Mucosa of descending colon (tissue), 3 donors: ENCODE data around the gene FAM216B. TPM values are rescaled to one million over a fixed set of nuclear protein-coding genes. Genes with fewer than 3 reads are reported as not detected.

Experiments
- ATAC-seq: fragments of 200-7000 bp; cut with Tn5 transposase; one replicate; pipeline ENCODE4 v1.9.1; 2020; ENCODE audit warnings: mild to moderate bottlenecking, moderate library complexity
- DNase-seq, 3 donors: peaks; one replicate each; pipeline ENCODE4 v3.0.0-alpha.2; 2020
- H3K36me3 ChIP-seq: fragments of 200-600 bp; one replicate; pipeline ENCODE4 v1.8.0; 2021; ENCODE audit warnings: low read depth, mild to moderate bottlenecking
- H3K4me1 ChIP-seq: fragments of 200-600 bp; one replicate; pipeline ENCODE4 v1.8.0; 2021; ENCODE audit warnings: low read depth, mild to moderate bottlenecking
- H3K4me3 ChIP-seq: fragments of 200-600 bp; one replicate; pipeline ENCODE4 v1.8.0; 2021; ENCODE audit warnings: mild to moderate bottlenecking
- H3K9me3 ChIP-seq: fragments of 200-600 bp; one replicate; pipeline ENCODE4 v1.8.0; 2021; ENCODE audit warnings: mild to moderate bottlenecking
- CTCF ChIP-seq: fragments of 200-600 bp; IDR thresholded peaks from one replicate; pipeline ENCODE4 v1.8.0; 2022; ENCODE audit warnings: antibody characterized with exemption, mild to moderate bottlenecking
- intact Hi-C, 2 donors: fragments of 100-400 bp; cut with DNase I in 1 of 2; cut with micrococcal nuclease in 1 of 2; formaldehyde crosslinking; loops; one replicate each; pipeline versions ENCODE4 v1.11.0 to v1.11.1; 2022; cut with DNase I, micrococcal nuclease
- long read RNA-seq, 2 donors: library from polyadenylated mRNA; unstranded; transcript quantifications; one replicate each; pipeline ENCODE4 v2.0.0, GENCODE V29; 2019 to 2021
- total RNA-seq, 3 donors: library from RNA; stranded (reverse); fragmentation: NEBNext Ultra II Directional in 2 of 3; extraction: Animal tissue kit (Norgen Biotek cat#: 25700) in 2 of 3; gene quantifications; one replicate each; pipeline versions ENCODE4 v1.2.1 to v1.2.4, GENCODE V29; 2021 to 2023
- donor health status: DM: no; HTN: no; CAD: no; lungs with moderate emphysema.
- donor health status: DM: no; HTN: no; CAD: no.
- donor health status: DM: no; HTN: yes; CAD: no.

Gene FAM216B
- under 1 TPM in 2 of 3 donors, not detected in 1; 0.09 to 0.13 TPM for total RNA-seq
- long read RNA-seq, donor 1, result 0 reads
- long read RNA-seq, donor 2, result 0 reads

- Histone ChIP-seq H3K9me3 (no peaks in the 10 kb centered on the region), H3K4me3 (no peak within 1 kb of the TSS), H3K4me1 (no peaks in the 10 kb centered on the region), H3K36me3 (no peaks in the 10 kb centered on the region)
- intact Hi-C loops, result no loop called here
- ATAC-seq, result no peak
- no peak for DNase-seq
- TF ChIP-seq CTCF, result no peak
Measured at GRCh38 chr13:42781352-42781751, at the start of gene FAM216B. TSS of gene FAM216B (plus strand) at chr13:42781584. CDS start at chr13:42784068, 2,484 bp downstream.

GRCh38 chr13:42732073-42732472 lies 49.3 kb upstream of the FAM216B start:
- no peaks in the 10 kb centered on the region for H3K4me1 ChIP-seq
- no peaks in the 10 kb centered on the region for H3K36me3 ChIP-seq
- no peak for TF ChIP-seq CTCF
- ATAC-seq (no peak), DNase-seq (no peak)
- H3K9me3 ChIP-seq, result no peaks in the 10 kb centered on the region
- no peak overlapping the region for H3K4me3 ChIP-seq
- intact Hi-C loops, result no loop called here

- no peaks in the 10 kb centered on the region for H3K9me3 ChIP-seq
- H3K4me3 ChIP-seq, result no peak overlapping the region
- TF ChIP-seq CTCF, result no peak
- H3K36me3 ChIP-seq, result no peaks in the 10 kb centered on the region
- DNase-seq, result no peak
- intact Hi-C loops, result no loop called here
- no peaks in the 10 kb centered on the region for H3K4me1 ChIP-seq
- ATAC-seq, result no peak
Measured at GRCh38 chr13:42733046-42733445, 48.3 kb upstream of the FAM216B start.

- no peaks in the 10 kb centered on the region for H3K36me3 ChIP-seq
- TF ChIP-seq CTCF, result no peak
- H3K4me1 ChIP-seq, result no peaks in the 10 kb centered on the region
- H3K9me3 ChIP-seq, result no peaks in the 10 kb centered on the region
- no peak overlapping the region for H3K4me3 ChIP-seq
- no peak for ATAC-seq
- intact Hi-C loops, result no loop called here
- no peak for DNase-seq
Measured at GRCh38 chr13:42735010-42735409, 46.4 kb upstream of the FAM216B start.

- no peaks in the 10 kb centered on the region for H3K9me3 ChIP-seq
- DNase-seq, result peak; percentile 54 to 71 (median 62)
Measured at GRCh38 chr13:42740753-42741152, 40.6 kb upstream of the FAM216B start.

More at GRCh38 chr13:42740753-42741152, 40.6 kb upstream of the FAM216B start:
- peak; percentile 46 for ATAC-seq
- Histone ChIP-seq H3K4me3 (no peak overlapping the region), H3K36me3 (no peaks in the 10 kb centered on the region), H3K4me1 (no peaks in the 10 kb centered on the region)
- no peak for TF ChIP-seq CTCF
- intact Hi-C loops, result no loop called here
